SK-N-MC (cell line): ENCODE results near the gene ST6GAL1.

Experiments used
- EZH2 ChIP-seq: fragments of 200-600 bp; sonication (generic); IDR thresholded peaks from one replicate; pipeline ENCODE4 v1.6.1; 2017; ENCODE audit warnings: antibody characterized with exemption
- FOXP2 ChIP-seq: optimal IDR thresholded peaks from 2 replicates; pipeline ENCODE3; 2011; ENCODE audit warnings: mild to moderate bottlenecking, moderate library complexity; ENCODE audit not compliant: insufficient read depth; ENCODE audit errors: extremely low read length, control extremely low read depth
- POLR2AphosphoS5 ChIP-seq: IDR thresholded peaks from 2 replicates; pipeline ENCODE4 v1.6.1; 2012; ENCODE audit warnings: mild to moderate bottlenecking, low read depth, low read length, borderline replicate concordance

DNA sequence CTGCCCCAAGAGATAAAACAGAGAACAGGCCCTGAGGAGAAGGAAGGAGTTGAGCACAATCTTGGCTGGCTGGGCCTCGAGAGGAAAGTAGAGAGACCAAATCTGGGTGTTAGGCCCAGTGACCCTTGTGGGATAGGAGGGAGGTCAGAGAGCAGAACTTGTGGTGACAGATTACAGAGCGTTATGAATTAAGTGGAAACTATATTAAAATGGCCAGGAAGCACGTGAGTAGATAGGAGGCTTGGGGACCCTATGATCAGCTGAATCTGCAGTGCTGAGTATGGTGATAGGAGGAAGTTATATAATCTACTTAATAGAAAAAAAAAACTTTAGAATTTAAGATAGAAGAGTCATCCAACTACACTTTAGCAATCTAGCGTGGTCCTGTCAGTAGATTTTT, 30.0 kb downstream of the ST6GAL1 start:
- TF ChIP-seq EZH2: no peak
- TF ChIP-seq POLR2AphosphoS5: no peak
- no peak for TF ChIP-seq FOXP2
